Hepatocyte (in vitro differentiated cells): ENCODE data around the gene CCBE1.

ENCODE experiments used
- EZH2phosphoT487 ChIP-seq: fragments of 200-600 bp; sonication (generic); IDR thresholded peaks from one replicate; pipeline ENCODE4 v1.6.1; 2018; ENCODE audit warnings: antibody characterized with exemption, mild to moderate bottlenecking, low read depth, moderate library complexity; ENCODE audit not compliant: unreplicated experiment, severe bottlenecking
- TF ChIP-seq, protein P1 (sequence below): fragments of 200-600 bp; sonication (generic); IDR thresholded peaks from 2 replicates; pipeline ENCODE4 v1.5.1; 2016; ENCODE audit warnings: antibody characterized with exemption, mild to moderate bottlenecking; ENCODE audit not compliant: poor library complexity

DNA sequence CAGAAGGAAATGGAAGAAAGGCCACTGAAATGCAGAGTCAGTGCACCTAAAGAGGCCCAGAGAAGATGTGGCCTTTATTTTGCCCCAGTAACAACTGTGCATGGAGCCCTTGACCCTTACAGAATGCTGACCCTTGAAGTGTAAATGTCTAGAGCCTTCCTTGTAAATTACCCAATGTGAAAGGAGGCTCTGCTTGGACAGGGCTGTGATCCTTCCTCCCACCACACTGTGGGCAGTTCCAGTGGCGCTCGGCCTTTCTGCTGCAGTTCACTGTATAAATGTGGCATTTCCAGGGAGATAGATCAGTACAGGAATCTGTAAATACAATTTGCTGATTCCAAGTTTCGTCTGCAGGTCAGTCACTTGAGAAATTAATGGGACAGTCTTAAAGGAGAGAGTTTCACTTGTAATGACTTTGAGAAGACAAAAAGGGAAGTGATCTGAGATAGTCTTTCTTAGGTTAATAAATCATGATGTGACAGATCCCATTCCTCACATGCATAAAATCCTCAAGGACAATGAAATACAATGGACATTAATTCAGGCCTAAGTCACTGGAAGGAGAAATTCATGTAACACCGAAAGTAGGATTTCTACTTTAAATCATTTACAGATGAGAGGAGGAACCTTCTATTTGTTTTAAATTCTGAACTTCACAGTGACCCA, 204.3 kb downstream of the CCBE1 start:
- TF ChIP-seq EZH2phosphoT487, result no peak
- TF ChIP-seq, protein P1, sequence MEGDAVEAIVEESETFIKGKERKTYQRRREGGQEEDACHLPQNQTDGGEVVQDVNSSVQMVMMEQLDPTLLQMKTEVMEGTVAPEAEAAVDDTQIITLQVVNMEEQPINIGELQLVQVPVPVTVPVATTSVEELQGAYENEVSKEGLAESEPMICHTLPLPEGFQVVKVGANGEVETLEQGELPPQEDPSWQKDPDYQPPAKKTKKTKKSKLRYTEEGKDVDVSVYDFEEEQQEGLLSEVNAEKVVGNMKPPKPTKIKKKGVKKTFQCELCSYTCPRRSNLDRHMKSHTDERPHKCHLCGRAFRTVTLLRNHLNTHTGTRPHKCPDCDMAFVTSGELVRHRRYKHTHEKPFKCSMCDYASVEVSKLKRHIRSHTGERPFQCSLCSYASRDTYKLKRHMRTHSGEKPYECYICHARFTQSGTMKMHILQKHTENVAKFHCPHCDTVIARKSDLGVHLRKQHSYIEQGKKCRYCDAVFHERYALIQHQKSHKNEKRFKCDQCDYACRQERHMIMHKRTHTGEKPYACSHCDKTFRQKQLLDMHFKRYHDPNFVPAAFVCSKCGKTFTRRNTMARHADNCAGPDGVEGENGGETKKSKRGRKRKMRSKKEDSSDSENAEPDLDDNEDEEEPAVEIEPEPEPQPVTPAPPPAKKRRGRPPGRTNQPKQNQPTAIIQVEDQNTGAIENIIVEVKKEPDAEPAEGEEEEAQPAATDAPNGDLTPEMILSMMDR, result no peak
